ENCODE data around the gene OGFR. TPM values are rescaled to one million over a fixed set of nuclear protein-coding genes. Genes with fewer than 3 reads are reported as not detected.

The OGFR gene
- total RNA-seq, 2 donors from 2014 or later = 50.6 to 57.4 TPM

- no peak for TF ChIP-seq CTCF (IDR thresholded peaks at IDR 0.05)
- no peak for ATAC-seq (ENCODE audit: insufficient number of reproducible peaks, low FRiP score, low read depth)
- H3K36me3 ChIP-seq = peaks cover 46% of the 10 kb centered on the region
- no peak overlapping the region for H3K27ac ChIP-seq
- peaks cover 17 to 34% of the 10 kb centered on the region in 2 donors for H3K4me1 ChIP-seq (ENCODE audit: control insufficient read depth in 1 of 2, low read depth in 2 of 2)
- H3K4me3 ChIP-seq = no peak overlapping the region
- H3K27me3 ChIP-seq (replicated peaks; ENCODE audit: insufficient read depth) = no peaks in the 10 kb centered on the region
- H3K9me3 ChIP-seq = no peaks in the 10 kb centered on the region
- DNase-seq (ENCODE audit: low spot score) = no peak
These were observed 6.7 kb downstream of the OGFR start for GRCh38 chr20:62811320-62811719.

GRCh38 chr20:62811720-62812119 is 7.1 kb downstream of the OGFR start:
- TF ChIP-seq CTCF (IDR thresholded peaks at IDR 0.05) = no peak
- Histone ChIP-seq H3K27ac (no peak overlapping the region), H3K36me3 (peaks cover 46% of the 10 kb centered on the region), H3K27me3 (replicated peaks; ENCODE audit: insufficient read depth) (no peaks in the 10 kb centered on the region), H3K4me3 (no peak overlapping the region), H3K9me3 (no peaks in the 10 kb centered on the region), H3K4me1 (ENCODE audit: control insufficient read depth in 1 of 2, low read depth in 2 of 2) (peaks cover 16 to 34% of the 10 kb centered on the region in 2 donors)
- DNase-seq (ENCODE audit: low spot score) (no peak), ATAC-seq (ENCODE audit: insufficient number of reproducible peaks, low FRiP score, low read depth) (no peak)

GRCh38 chr20:62812181-62812906 is 7.7 kb downstream of the OGFR start:
- Histone ChIP-seq H3K27me3 (replicated peaks; ENCODE audit: insufficient read depth) (no peaks in the 10 kb centered on the region), H3K4me1 (ENCODE audit: control insufficient read depth in 1 of 2, low read depth in 2 of 2) (peaks cover 13 to 34% of the 10 kb centered on the region in 2 donors), H3K9me3 (no peaks in the 10 kb centered on the region), H3K4me3 (no peak overlapping the region), H3K27ac (no peak overlapping the region), H3K36me3 (peaks cover 46% of the 10 kb centered on the region)
- DNase-seq (ENCODE audit: low spot score) = no peak
- no peak for ATAC-seq (ENCODE audit: insufficient number of reproducible peaks, low FRiP score, low read depth)
- no peak for TF ChIP-seq CTCF (IDR thresholded peaks at IDR 0.05)

GRCh38 chr20:62812907-62813200 is 8.2 kb downstream of the OGFR start:
- Histone ChIP-seq H3K4me1 (ENCODE audit: control insufficient read depth in 1 of 2, low read depth in 2 of 2) (peaks cover 13 to 33% of the 10 kb centered on the region in 2 donors), H3K36me3 (peaks cover 41% of the 10 kb centered on the region), H3K9me3 (no peaks in the 10 kb centered on the region), H3K27me3 (replicated peaks; ENCODE audit: insufficient read depth) (no peaks in the 10 kb centered on the region), H3K27ac (no peak overlapping the region), H3K4me3 (no peak overlapping the region)
- no peak for DNase-seq (ENCODE audit: low spot score)
- ATAC-seq (ENCODE audit: insufficient number of reproducible peaks, low FRiP score, low read depth) = no peak
- no peak for TF ChIP-seq CTCF (IDR thresholded peaks at IDR 0.05)

GRCh38 chr20:62813588-62813987 is 9.0 kb downstream of the OGFR start:
- ATAC-seq (ENCODE audit: insufficient number of reproducible peaks, low FRiP score, low read depth) (no peak), DNase-seq (ENCODE audit: low spot score) (no peak)
- Histone ChIP-seq H3K4me3 (no peak overlapping the region), H3K36me3 (peaks cover 38% of the 10 kb centered on the region), H3K4me1 (ENCODE audit: control insufficient read depth in 1 of 2, low read depth in 2 of 2) (peaks cover 18 to 37% of the 10 kb centered on the region in 2 donors), H3K27me3 (replicated peaks; ENCODE audit: insufficient read depth) (no peaks in the 10 kb centered on the region), H3K9me3 (no peaks in the 10 kb centered on the region), H3K27ac (no peak overlapping the region)
- TF ChIP-seq CTCF (IDR thresholded peaks at IDR 0.05) = no peak
